GM19372 (cell line): ENCODE data around the gene SFMBT2.
"Not testable (repeated sequence)": the region's sequence is repeated elsewhere in the genome, so short reads cannot be mapped to it uniquely, and the experiment has no call there.

ENCODE experiments used
- ATAC-seq: cut with Tn5 transposase; IDR thresholded peaks from one replicate; pipeline ENCODE4 v1.9.1; 2021; ENCODE audit warnings: mild to moderate bottlenecking, low read depth, moderate library complexity; ENCODE audit not compliant: unreplicated experiment

Gene SFMBT2

DNA sequence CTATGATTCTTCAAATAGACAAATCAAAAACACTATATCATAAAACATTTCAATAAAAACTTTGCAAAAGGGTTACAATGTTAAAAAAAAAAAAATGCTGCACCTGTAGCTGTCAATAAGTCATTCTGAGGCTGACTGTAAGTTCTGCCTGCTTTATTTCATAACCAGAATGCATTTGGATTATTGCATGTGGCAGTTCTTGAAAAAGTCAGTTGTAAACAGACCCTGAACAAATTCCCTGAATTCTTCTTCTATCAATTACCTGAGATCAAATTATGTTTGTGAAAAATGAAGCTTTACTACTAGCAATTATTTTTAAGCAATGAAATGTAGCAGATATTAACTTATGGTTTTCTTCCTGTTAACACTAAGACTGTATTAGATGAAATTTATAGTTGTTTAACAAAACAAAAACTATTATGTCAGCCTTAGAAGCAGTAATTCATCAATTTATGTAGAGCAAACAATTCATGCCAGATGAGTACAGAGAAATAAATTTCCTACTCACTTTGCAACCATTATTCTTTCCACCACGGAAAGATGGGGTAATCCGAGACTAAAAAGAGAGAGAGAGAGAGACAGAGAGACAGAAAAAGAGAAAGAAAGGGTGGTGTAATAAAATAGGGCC, 107.8 kb downstream of the SFMBT2 start:
- no peak for ATAC-seq

GRCh38 chr10:7302392-7302906, 108.4 kb downstream of the SFMBT2 start:
- ATAC-seq: no peak

- no peak for ATAC-seq
These were observed 109.6 kb downstream of the SFMBT2 start for GRCh38 chr10:7301006-7301778.

- no peak for ATAC-seq
These were observed 110.4 kb downstream of the SFMBT2 start for GRCh38 chr10:7300384-7300971.

GRCh38 chr10:7299601-7300325, 111.1 kb downstream of the SFMBT2 start:
- ATAC-seq: not testable (repeated sequence)

GRCh38 chr10:7298495-7298894, 112.3 kb downstream of the SFMBT2 start:
- no peak for ATAC-seq

DNA sequence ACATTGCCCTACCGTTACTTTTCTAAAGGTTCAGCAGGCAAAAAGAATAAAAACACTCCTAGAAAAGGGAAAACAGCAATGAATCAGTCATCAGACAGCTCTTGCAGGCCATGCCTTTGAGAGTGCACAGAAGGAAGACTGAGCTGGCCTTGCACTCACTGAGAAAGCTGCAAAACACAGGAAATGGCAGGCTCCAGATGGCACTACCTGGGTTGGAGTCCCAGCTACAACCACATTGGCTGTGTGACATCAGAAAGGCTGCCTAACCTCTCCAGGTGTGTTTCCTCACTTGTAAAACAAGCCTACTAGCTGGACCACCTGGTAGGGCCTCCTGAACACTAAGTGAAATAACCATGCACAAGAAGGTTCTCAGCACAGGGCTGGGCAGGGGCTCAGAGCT, 113.7 kb downstream of the SFMBT2 start:
- ATAC-seq: no peak

- ATAC-seq: no peak
These were observed 114.2 kb downstream of the SFMBT2 start for GRCh38 chr10:7296648-7297047.

DNA sequence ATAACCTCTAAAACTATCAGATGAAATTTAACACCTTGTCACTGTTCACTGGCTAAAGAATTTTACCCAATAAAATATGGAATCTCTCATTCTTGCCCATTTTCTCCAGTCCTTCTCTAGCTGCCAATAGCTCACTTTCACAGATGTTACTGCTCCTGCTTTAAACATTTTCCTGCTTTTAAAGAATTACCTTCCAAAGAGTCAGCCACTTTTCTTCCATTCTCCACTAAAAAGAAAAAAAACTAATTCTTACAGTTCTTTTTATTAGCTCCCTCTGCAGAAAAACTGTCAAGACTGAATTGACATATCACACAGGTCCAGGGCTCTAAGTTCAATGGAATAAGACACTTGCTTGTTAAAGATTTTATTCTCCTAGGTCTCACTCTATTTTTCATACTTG, 114.8 kb downstream of the SFMBT2 start:
- ATAC-seq: no peak

DNA sequence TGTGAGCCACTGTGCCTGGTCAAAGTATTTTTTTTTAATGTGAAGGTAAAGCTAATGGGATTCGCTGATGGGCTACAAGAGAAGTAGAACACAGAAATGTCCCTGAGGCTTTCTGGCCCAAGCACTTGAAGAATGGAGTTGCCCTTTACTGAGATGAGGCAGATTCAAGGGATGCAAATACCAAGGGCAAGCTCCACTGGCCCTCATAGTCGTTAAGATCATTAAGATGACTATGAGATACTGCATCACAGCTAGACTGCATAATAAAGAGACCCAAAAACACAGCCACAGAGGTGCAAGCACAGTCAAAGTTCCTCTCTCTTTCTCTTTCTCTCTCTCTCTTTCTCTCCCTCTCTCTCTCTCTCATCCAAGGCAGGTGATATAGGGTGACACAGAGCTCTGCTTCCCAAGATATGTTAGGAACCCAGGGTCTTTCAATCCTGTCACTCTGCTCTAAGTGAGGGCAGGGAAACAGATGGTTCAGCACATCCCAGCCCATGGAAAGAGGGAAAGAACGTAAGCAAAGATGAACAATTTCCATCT, 117.4 kb downstream of the SFMBT2 start:
- ATAC-seq: no peak

- ATAC-seq: no peak
These were observed 119.2 kb downstream of the SFMBT2 start for GRCh38 chr10:7291487-7292270.

DNA sequence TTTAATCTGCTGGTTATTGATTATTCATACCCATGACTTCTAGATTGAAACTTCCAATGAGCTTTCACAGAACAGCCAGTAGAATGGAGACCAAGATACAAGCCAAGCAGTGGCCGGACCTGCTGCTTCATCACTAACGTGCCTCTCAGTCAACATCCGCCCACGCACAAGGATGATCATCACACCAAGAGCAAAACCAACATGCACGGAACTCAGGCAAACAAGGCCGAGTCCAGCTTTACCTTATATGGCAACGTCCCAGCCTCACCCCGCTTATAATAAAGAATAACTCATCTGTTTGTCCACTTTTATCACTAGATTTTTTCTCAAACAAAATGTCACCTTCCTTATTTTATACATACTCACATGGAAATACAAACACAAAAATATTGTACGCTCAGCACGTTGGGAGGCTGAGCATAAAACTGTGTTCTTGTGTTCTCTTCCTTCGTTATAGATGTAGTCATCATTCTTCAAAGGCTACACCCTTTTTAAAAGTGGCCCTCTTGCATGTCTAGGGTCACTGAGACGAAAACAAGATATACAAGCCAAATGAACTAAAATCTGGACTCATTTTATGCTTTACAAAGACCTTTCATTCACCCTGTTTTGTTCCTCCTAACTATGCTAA, 122.7 kb downstream of the SFMBT2 start:
- no peak for ATAC-seq

- ATAC-seq: no peak
These were observed 123.5 kb downstream of the SFMBT2 start for GRCh38 chr10:7287377-7287776.

DNA sequence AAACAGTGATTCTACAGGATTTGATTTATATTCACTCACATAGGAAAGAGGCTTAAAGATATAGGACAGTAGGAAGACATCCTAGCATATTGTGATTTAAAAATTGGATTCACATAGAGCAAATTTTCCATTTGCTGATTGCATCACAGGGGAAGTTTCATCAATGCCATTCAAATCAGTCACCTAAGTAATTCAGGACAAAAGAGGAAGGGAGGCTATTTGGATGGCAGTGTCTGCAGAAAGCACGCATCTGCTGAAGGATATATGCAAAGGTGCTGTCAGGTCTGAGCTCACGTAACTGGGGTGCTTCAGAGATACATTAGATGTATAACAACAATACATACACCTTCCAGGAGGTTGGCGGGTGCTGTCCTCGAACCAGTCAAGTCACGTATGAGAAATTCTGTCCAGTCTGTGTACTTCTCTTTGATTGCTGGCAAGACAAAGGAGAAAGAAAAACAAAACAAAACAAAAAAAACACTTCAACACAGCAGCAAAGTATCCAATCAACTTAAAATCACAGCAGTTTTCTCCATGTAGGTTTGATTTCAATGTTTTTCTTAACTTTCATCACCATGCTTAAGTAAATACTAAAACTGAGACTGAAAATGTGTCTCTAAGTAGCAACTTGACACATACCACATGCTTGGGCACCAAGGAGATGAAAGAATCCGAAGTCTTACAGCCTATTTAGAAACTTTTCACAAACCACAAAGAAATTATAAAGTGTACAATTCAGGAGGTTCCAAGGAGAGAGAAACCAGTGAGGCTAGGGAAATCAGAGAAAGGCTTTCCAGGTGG, 125.1 kb downstream of the SFMBT2 start:
- ATAC-seq: no peak

DNA sequence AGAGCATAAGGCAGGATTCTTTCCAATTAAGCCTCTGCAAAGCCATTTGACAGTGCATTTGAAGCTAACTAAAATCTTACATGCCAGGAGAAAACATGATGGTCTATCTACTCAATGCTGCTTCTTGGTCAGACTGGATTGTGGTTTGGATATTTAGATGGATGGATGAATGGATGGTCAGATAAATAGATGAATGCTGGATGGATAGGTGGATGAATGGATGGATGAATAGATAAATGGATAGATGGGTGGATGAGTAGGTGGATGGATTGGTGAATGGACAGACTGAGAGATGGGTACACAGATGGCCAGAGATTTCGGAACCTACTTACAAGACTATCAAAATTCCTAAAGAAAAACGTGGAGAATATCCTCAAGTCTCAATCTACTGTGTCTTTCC, 127.6 kb downstream of the SFMBT2 start:
- no peak for ATAC-seq

DNA sequence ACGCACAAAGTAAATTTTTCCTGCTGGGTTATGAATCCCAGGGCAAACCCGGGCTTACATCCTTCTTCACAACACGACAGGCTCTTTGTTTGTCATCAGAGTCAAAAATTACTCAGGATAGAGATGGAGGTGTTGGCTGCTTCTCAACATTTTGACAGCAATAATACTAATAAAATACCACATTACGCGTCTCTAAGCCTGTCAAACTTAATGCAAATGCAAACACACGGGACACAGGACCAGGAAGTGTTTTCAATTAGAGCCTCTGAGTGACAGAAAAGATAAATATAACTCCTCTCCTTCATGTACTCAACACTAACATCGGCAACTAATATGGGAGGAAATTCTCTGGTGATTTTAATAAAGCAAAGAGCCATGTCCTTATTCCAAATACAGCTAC, 128.4 kb downstream of the SFMBT2 start:
- ATAC-seq: no peak

DNA sequence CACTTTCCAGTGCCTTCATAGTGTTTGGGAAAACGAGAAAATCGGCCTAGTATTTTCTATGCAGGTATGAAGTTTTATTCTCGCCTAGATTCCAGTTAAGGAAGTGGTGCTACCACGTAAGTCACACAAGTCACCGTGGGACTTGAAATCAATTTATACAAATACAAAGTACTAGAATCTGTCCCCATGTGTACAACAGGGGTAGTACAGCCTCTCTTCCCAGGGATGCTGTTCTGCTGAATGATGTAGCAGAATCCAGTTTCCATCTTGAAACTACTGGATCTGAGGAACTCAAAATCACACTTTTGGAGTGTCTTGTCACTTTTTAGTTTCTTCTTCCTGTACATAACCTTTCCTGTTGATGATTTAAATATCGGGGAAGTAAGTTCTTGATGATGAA, 129.4 kb downstream of the SFMBT2 start:
- no peak for ATAC-seq

DNA sequence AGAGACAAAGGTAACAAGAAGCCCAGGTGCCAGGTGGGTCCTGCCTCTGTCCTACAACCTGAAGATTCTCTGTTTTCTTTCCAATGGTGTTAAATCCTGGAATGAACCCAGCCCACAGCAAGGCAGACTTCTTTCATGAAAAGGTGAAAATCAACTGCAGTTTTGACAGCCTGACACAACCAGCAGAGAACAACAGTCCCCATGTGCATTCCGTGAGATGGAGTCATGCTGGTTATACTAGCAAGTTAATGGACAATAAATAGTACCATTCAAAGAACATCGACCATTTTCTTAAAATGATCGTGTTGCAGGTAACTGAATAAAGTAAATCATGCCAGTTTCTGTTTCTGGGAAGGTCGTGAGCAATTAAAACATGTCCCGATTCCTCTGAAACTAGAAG, 131.5 kb downstream of the SFMBT2 start:
- no peak for ATAC-seq

GRCh38 chr10:7277867-7278266, 133.0 kb downstream of the SFMBT2 start:
- no peak for ATAC-seq
